Esophagus squamous epithelium (tissue), 4 donors: ENCODE results near the gene EPHA3.

Experiments
- POLR2A ChIP-seq, 4 donors: fragments of 450-650 bp; IDR thresholded peaks; one replicate each; pipeline ENCODE4 v1.6.1; 2017; ENCODE audit warnings: antibody characterized with exemption in 4 of 4, mild to moderate bottlenecking in 4 of 4, moderate library complexity in 3 of 4
- TF ChIP-seq, protein P1 (sequence below), 6 experiments: fragments of 450-650 bp in 4 of 6; fragments of 200-600 bp in 2 of 6; sonication (generic) in 2 of 6; IDR thresholded peaks; one replicate each; pipeline ENCODE4 v1.5.1; 2016 to 2019; ENCODE audit warnings: antibody characterized with exemption in 6 of 6, mild to moderate bottlenecking in 4 of 6, moderate library complexity in 4 of 6

GRCh38 chr3:89490129-89490528 lies 382.7 kb downstream of the EPHA3 start:
- TF ChIP-seq, protein P1, sequence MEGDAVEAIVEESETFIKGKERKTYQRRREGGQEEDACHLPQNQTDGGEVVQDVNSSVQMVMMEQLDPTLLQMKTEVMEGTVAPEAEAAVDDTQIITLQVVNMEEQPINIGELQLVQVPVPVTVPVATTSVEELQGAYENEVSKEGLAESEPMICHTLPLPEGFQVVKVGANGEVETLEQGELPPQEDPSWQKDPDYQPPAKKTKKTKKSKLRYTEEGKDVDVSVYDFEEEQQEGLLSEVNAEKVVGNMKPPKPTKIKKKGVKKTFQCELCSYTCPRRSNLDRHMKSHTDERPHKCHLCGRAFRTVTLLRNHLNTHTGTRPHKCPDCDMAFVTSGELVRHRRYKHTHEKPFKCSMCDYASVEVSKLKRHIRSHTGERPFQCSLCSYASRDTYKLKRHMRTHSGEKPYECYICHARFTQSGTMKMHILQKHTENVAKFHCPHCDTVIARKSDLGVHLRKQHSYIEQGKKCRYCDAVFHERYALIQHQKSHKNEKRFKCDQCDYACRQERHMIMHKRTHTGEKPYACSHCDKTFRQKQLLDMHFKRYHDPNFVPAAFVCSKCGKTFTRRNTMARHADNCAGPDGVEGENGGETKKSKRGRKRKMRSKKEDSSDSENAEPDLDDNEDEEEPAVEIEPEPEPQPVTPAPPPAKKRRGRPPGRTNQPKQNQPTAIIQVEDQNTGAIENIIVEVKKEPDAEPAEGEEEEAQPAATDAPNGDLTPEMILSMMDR (IDR thresholded peaks at IDR 0.05): no peak
- no peak for TF ChIP-seq POLR2A (IDR thresholded peaks at IDR 0.05)
